DND-41 (cell line): ENCODE measurements around the gene MAPRE3.

Experiments
- EZH2 ChIP-seq: IDR thresholded peaks from 3 replicates; pipeline ENCODE4 v1.6.1; 2012; ENCODE audit warnings: borderline replicate concordance, low read depth, mild to moderate bottlenecking, moderate library complexity, low read length, inconsistent platforms; ENCODE audit not compliant: severe bottlenecking
- TF ChIP-seq, protein P1 (sequence below): IDR thresholded peaks from 2 replicates; pipeline ENCODE4 v1.5.1; 2012; ENCODE audit warnings: borderline replicate concordance, low read length, moderate library complexity, mild to moderate bottlenecking; ENCODE audit not compliant: poor library complexity, severe bottlenecking; ENCODE audit errors: extremely low read depth

DNA sequence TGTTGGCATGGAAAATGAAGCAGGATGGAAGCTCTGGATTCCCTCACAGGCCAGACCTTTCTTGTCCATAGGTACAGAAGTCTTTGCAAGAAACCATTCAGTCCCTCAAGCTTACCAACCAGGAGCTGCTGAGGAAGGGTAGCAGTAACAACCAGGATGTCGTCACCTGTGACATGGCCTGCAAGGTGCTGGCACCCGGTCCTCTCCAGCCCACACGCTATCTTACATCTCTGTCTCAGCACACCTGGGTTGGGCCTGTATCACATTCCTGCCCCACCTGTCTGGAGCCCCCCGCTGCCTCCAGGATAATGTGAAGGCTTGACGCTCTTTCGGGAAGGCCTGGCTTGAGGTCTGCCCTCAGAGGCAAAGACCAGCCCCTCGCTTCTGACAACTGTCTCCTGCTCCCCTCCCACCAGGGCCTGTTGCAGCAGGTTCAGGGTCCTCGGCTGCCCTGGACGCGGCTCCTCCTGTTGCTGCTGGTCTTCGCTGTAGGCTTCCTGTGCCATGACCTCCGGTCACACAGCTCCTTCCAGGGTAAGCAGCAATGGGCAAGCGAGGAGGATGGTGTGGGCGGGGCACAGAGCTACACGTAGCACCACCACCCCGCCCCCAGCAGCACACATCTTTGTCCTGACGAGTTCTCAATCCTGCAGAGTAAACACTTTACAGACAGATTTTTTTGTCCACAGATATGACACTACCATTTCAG lies 68.3 kb downstream of the MAPRE3 start:
- TF ChIP-seq, protein P1, sequence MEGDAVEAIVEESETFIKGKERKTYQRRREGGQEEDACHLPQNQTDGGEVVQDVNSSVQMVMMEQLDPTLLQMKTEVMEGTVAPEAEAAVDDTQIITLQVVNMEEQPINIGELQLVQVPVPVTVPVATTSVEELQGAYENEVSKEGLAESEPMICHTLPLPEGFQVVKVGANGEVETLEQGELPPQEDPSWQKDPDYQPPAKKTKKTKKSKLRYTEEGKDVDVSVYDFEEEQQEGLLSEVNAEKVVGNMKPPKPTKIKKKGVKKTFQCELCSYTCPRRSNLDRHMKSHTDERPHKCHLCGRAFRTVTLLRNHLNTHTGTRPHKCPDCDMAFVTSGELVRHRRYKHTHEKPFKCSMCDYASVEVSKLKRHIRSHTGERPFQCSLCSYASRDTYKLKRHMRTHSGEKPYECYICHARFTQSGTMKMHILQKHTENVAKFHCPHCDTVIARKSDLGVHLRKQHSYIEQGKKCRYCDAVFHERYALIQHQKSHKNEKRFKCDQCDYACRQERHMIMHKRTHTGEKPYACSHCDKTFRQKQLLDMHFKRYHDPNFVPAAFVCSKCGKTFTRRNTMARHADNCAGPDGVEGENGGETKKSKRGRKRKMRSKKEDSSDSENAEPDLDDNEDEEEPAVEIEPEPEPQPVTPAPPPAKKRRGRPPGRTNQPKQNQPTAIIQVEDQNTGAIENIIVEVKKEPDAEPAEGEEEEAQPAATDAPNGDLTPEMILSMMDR: no peak
- TF ChIP-seq EZH2: no peak
